PC-3 (cell line): ENCODE data around the gene TXNDC11.

Experiments used
- EZH2 ChIP-seq: fragments of 300-600 bp; sonication (generic); IDR thresholded peaks from one replicate; pipeline ENCODE4 v1.6.1; 2017; ENCODE audit warnings: antibody characterized with exemption, mild to moderate bottlenecking, low read length; ENCODE audit not compliant: unreplicated experiment
- TF ChIP-seq, protein P1 (sequence below): fragments of 300-600 bp; sonication (generic); conservative IDR thresholded peaks from 2 replicates; pipeline ENCODE4 v1.5.1; 2017; ENCODE audit warnings: antibody characterized with exemption, low read depth, mild to moderate bottlenecking, low read length

DNA sequence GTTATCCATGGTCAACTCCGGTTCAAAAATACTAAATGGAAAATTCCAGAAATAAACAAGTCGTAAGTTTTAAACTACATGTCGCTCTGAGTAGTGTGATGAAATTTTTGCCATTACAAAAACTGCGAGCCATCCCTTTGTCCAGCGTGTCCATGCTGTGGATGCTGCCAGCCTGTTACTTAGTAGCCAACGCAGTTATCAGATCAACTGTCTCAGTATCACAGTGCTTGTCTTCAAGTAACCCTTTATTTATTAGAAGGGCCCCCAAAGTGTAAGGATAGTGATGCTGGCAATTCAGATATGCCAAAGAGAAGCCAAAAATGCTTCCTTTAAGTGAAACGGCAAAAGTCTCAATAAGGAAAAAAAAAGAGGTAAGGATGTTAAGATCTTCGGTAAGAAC is 50.5 kb downstream of the TXNDC11 start:
- TF ChIP-seq, protein P1, sequence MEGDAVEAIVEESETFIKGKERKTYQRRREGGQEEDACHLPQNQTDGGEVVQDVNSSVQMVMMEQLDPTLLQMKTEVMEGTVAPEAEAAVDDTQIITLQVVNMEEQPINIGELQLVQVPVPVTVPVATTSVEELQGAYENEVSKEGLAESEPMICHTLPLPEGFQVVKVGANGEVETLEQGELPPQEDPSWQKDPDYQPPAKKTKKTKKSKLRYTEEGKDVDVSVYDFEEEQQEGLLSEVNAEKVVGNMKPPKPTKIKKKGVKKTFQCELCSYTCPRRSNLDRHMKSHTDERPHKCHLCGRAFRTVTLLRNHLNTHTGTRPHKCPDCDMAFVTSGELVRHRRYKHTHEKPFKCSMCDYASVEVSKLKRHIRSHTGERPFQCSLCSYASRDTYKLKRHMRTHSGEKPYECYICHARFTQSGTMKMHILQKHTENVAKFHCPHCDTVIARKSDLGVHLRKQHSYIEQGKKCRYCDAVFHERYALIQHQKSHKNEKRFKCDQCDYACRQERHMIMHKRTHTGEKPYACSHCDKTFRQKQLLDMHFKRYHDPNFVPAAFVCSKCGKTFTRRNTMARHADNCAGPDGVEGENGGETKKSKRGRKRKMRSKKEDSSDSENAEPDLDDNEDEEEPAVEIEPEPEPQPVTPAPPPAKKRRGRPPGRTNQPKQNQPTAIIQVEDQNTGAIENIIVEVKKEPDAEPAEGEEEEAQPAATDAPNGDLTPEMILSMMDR: no peak
- TF ChIP-seq EZH2: no peak
